Keratinocyte (primary cell): ENCODE data around the gene E2F8.

Experiments used
- EZH2 ChIP-seq: IDR thresholded peaks from one replicate; pipeline ENCODE4 v1.6.1; 2012; ENCODE audit warnings: inconsistent platforms, mild to moderate bottlenecking, low read length, moderate library complexity
- TF ChIP-seq, protein P1 (sequence below), 3 experiments: IDR thresholded peaks in 1 of 3; conservative IDR thresholded peaks in 1 of 3; optimal IDR thresholded peaks in 1 of 3; 2 replicates in 2 of 3; 3 replicates in 1 of 3; pipeline versions ENCODE3 to v1.5.1; 2011; ENCODE audit warnings: low read length in 3 of 3, mild to moderate bottlenecking in 3 of 3, moderate library complexity in 2 of 3, control low read depth in 1 of 3, inconsistent platforms in 1 of 3; ENCODE audit not compliant: insufficient read depth in 2 of 3; ENCODE audit errors: extremely low read depth in 1 of 3

DNA sequence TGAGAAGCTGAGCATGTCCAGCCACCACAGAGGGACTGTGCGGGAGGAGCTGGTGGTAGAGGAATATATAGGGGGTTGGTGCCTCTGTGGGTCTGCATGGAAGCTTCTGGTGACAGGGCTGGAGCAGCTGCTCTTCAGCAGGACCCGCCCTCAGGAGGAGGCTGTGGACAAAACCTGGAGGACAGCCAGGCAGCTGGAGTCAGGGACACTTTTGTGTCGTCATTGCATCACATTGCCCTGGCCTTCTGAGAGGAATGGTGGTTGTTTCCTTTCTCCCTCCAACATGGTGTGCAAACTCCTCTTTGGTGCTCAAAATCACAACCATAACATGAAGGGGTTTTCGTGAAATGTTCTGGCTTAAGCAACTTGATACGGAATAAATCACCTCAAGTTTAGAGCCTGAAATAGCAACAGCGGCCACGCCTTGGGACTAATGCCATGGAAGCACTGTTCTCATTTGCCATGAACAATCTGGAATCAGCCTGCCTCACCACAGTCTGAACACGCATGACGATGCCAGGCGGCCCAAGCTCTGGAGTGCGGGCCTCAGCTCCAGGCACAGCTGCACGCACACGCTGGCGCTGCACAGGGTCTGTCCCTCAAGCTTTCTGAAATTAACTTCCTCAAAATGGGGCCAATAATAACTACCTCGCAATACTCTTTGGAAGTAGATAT is 21.8 kb downstream of the E2F8 start:
- TF ChIP-seq, protein P1, sequence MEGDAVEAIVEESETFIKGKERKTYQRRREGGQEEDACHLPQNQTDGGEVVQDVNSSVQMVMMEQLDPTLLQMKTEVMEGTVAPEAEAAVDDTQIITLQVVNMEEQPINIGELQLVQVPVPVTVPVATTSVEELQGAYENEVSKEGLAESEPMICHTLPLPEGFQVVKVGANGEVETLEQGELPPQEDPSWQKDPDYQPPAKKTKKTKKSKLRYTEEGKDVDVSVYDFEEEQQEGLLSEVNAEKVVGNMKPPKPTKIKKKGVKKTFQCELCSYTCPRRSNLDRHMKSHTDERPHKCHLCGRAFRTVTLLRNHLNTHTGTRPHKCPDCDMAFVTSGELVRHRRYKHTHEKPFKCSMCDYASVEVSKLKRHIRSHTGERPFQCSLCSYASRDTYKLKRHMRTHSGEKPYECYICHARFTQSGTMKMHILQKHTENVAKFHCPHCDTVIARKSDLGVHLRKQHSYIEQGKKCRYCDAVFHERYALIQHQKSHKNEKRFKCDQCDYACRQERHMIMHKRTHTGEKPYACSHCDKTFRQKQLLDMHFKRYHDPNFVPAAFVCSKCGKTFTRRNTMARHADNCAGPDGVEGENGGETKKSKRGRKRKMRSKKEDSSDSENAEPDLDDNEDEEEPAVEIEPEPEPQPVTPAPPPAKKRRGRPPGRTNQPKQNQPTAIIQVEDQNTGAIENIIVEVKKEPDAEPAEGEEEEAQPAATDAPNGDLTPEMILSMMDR (optimal IDR thresholded peaks at IDR 0.05 in 1 of 3, IDR thresholded peaks at IDR 0.05 in 1 of 3, conservative IDR thresholded peaks at IDR 0.05 in 1 of 3; ENCODE audit: extremely low read depth in 1 of 3, insufficient read depth in 2 of 3, low read length in 3 of 3) = no peak
- no peak for TF ChIP-seq EZH2
